CD14-positive monocyte (primary cell): ENCODE data around the gene IDI1. TPM values are rescaled to one million over a fixed set of nuclear protein-coding genes. Genes with fewer than 3 reads are reported as not detected.
A peak's percentile ranks its signal among the peaks of the same experiment; 100 is the strongest.

Experiments used
- DNase-seq, 3 donors: peaks; one replicate each; pipeline ENCODE4 v3.0.0-alpha.2; 2011 to 2022
- H2AFZ ChIP-seq: 2 replicates; pipeline ENCODE4 v1.6.0; 2012; ENCODE audit warnings: mild to moderate bottlenecking, low read depth, low read length, inconsistent platforms; ENCODE audit not compliant: insufficient read depth, poor library complexity, severe bottlenecking
- H3K27ac ChIP-seq, 2 donors: 1 replicate in 1 of 2; 2 replicates in 1 of 2; pipeline ENCODE4 v1.5.1; 2012 to 2013; ENCODE audit warnings: low read length in 2 of 2, control low read depth in 1 of 2, inconsistent platforms in 1 of 2, low read depth in 1 of 2, mild to moderate bottlenecking in 1 of 2
- H3K27me3 ChIP-seq, 2 donors: one replicate each; pipeline versions ENCODE4 v1.6.0 to v1.6.1; 2011 to 2013; ENCODE audit warnings: low read length in 2 of 2; ENCODE audit not compliant: control insufficient read depth in 2 of 2, insufficient read depth in 2 of 2
- H3K36me3 ChIP-seq, 2 donors: replicated peaks in 1 of 2; 1 replicate in 1 of 2; 2 replicates in 1 of 2; pipeline versions ENCODE4 v1.5.1 to v1.6.1; 2012 to 2013; ENCODE audit warnings: low read length in 2 of 2, control low read depth in 1 of 2, inconsistent platforms in 1 of 2, mild to moderate bottlenecking in 1 of 2; ENCODE audit not compliant: insufficient read depth in 2 of 2, control insufficient read depth in 1 of 2
- H3K4me1 ChIP-seq, 2 donors: 1 replicate in 1 of 2; 2 replicates in 1 of 2; pipeline versions ENCODE4 v1.5.1 to v1.6.1; 2012 to 2013; ENCODE audit warnings: low read length in 2 of 2, control low read depth in 1 of 2, inconsistent platforms in 1 of 2, mild to moderate bottlenecking in 1 of 2, moderate library complexity in 1 of 2; ENCODE audit not compliant: insufficient read depth in 2 of 2, control insufficient read depth in 1 of 2
- H3K4me2 ChIP-seq: replicated peaks from 2 replicates; pipeline ENCODE3; 2012; ENCODE audit warnings: low read length, moderate library complexity, mild to moderate bottlenecking; ENCODE audit not compliant: poor library complexity, severe bottlenecking; ENCODE audit errors: extremely low read depth
- H3K4me3 ChIP-seq, 3 experiments: fragments of 200-600 bp in 1 of 3; sonication (generic) in 1 of 3; replicated peaks in 1 of 3; 1 replicate in 2 of 3; 2 replicates in 1 of 3; pipeline ENCODE4 v1.5.1; 2011 to 2013; ENCODE audit warnings: low read length in 3 of 3, mild to moderate bottlenecking in 3 of 3, control low read depth in 2 of 3, low read depth in 2 of 3, inconsistent platforms in 1 of 3, moderate library complexity in 1 of 3
- H3K79me2 ChIP-seq: 2 replicates; pipeline ENCODE4 v1.6.0; 2012; ENCODE audit warnings: mild to moderate bottlenecking, control low read depth, inconsistent platforms, low read length, moderate library complexity; ENCODE audit not compliant: insufficient read depth
- H3K9ac ChIP-seq: 2 replicates; pipeline ENCODE4 v1.6.0; 2017; ENCODE audit warnings: low read length, mild to moderate bottlenecking; ENCODE audit not compliant: insufficient read depth, poor library complexity, severe bottlenecking
- H3K9me3 ChIP-seq, 2 donors: replicated peaks in 1 of 2; 1 replicate in 1 of 2; 2 replicates in 1 of 2; pipeline versions ENCODE4 v1.5.1 to v1.6.1; 2012 to 2013; ENCODE audit warnings: low read length in 2 of 2, control low read depth in 1 of 2; ENCODE audit not compliant: control insufficient read depth in 1 of 2, insufficient read depth in 1 of 2
- H4K20me1 ChIP-seq: 2 replicates; pipeline ENCODE4 v1.6.0; 2012; ENCODE audit warnings: mild to moderate bottlenecking, low read length, control low read depth, moderate library complexity; ENCODE audit not compliant: insufficient read depth
- H3K27ac Mint-ChIP-seq, 7 donors: one replicate each; pipeline ENCODE4 v1.8.0; 2020; ENCODE audit warnings: mild to moderate bottlenecking in 7 of 7, mixed read lengths in 7 of 7, moderate library complexity in 6 of 7, inconsistent platforms in 2 of 7
- H3K27me3 Mint-ChIP-seq, 3 donors: one replicate each; pipeline ENCODE4 v1.8.0; 2021 to 2022; ENCODE audit warnings: low read depth in 3 of 3, mild to moderate bottlenecking in 3 of 3, mixed read lengths in 3 of 3, moderate library complexity in 3 of 3, inconsistent platforms in 1 of 3
- H3K36me3 Mint-ChIP-seq, 2 donors: one replicate each; pipeline ENCODE4 v1.8.0; 2020; ENCODE audit warnings: mixed read lengths in 2 of 2, inconsistent platforms in 1 of 2, mild to moderate bottlenecking in 1 of 2
- H3K4me1 Mint-ChIP-seq: one replicate; pipeline ENCODE4 v1.8.0; 2020; ENCODE audit warnings: mild to moderate bottlenecking, mixed read lengths
- H3K4me3 Mint-ChIP-seq, 2 donors: one replicate each; pipeline ENCODE4 v1.8.0; 2020; ENCODE audit warnings: mild to moderate bottlenecking in 2 of 2, mixed read lengths in 2 of 2, moderate library complexity in 1 of 2
- H3K9me3 Mint-ChIP-seq, 7 donors: one replicate each; pipeline ENCODE4 v1.8.0; 2020 to 2022; ENCODE audit warnings: mixed read lengths in 7 of 7, mild to moderate bottlenecking in 6 of 7, moderate library complexity in 6 of 7, inconsistent platforms in 2 of 7
- CTCF ChIP-seq: fragments of 200-600 bp; IDR thresholded peaks from one replicate; pipeline ENCODE4 v1.8.0; 2022; ENCODE audit warnings: antibody characterized with exemption, mild to moderate bottlenecking
- WGBS: methylation state at CpG from one replicate; pipeline ENCODE4 v1.1.5; 2013; ENCODE audit warnings: missing lambda C conversion rate; ENCODE audit not compliant: insufficient coverage; 5-methylcytosine and 5-hydroxymethylcytosine counted together
- intact Hi-C, 2 donors: fragments of 100-400 bp; cut with micrococcal nuclease; formaldehyde crosslinking; loops; one replicate each; pipeline versions ENCODE4 v1.15.0 to v1.15.1; 2023
- polyA plus RNA-seq, 3 donors: library from polyadenylated mRNA; depleted of rRNA in 1 of 3; unstranded in 2 of 3; stranded (reverse) in 1 of 3; fragments of 300-500 nt in 2 of 3; fragments of >200 nt in 1 of 3; fragmentation: Illumina TruSeq in 2 of 3; gene quantifications; 1 replicate in 2 of 3; 2 replicates in 1 of 3; pipeline ENCODE4 v1.2.3, GENCODE V29; 2012 to 2021

The IDI1 gene
- polyA plus RNA-seq, 3 donors = 35.0 to 139 (median 46.9) TPM

GRCh38 chr10:992467-992866, 56.5 kb downstream of the IDI1 start:
- no peak for TF ChIP-seq CTCF
- Histone ChIP-seq H3K9ac (no peak overlapping the region), H3K27me3 (no peaks in the 10 kb centered on the region), H3K36me3 (peaks cover 49 to 59% of the 10 kb centered on the region in 2 donors), H4K20me1 (peaks cover 30% of the 10 kb centered on the region), H2AFZ (no peak overlapping the region), H3K4me2 (no peak overlapping the region), H3K4me1 (peaks cover 15 to 20% of the 10 kb centered on the region in 2 donors), H3K27ac (peak overlapping the region in 1 of 2 donors; percentile 16), H3K4me3 (no peak overlapping the region), H3K9me3 (no peaks in the 10 kb centered on the region), H3K79me2 (peaks cover 59% of the 10 kb centered on the region)
- Mint-ChIP-seq H3K27ac (peak overlapping the region in 2 of 7 donors; percentile 7 to 49), H3K9me3 (no peaks in the 10 kb centered on the region), H3K4me3 (no peak overlapping the region), H3K27me3 (peaks cover 0 to 2% (median 1%) of the 10 kb centered on the region in 3 donors), H3K36me3 (peaks cover 57 to 71% of the 10 kb centered on the region in 2 donors), H3K4me1 (peaks cover 18% of the 10 kb centered on the region)
- DNase-seq = peak in 1 of 3 donors; percentile 57
- 82% methylated on average over 2 of the region's 6 CpGs for WGBS
- intact Hi-C loops = loop anchor here in 1 of 2 donors (5.0 kb wide), 1 partner anchor 50 kb away; no protein-coding TSS in a partner anchor

GRCh38 chr10:990808-991207, 58.1 kb downstream of the IDI1 start:
- Histone ChIP-seq H3K4me3 (no peak overlapping the region), H4K20me1 (peaks cover 30% of the 10 kb centered on the region), H3K27me3 (no peaks in the 10 kb centered on the region), H3K36me3 (peaks cover 32 to 42% of the 10 kb centered on the region in 2 donors), H3K9me3 (no peaks in the 10 kb centered on the region), H3K79me2 (peaks cover 61% of the 10 kb centered on the region), H3K4me2 (no peak overlapping the region), H3K4me1 (peaks cover 22 to 29% of the 10 kb centered on the region in 2 donors), H2AFZ (no peak overlapping the region), H3K27ac (no peak overlapping the region), H3K9ac (no peak overlapping the region)
- H3K9me3 Mint-ChIP-seq = no peaks in the 10 kb centered on the region
- no peak for TF ChIP-seq CTCF
- peak overlapping the region in 1 of 7 donors; percentile 2 for H3K27ac Mint-ChIP-seq
- 95% methylated on average over 3 of the region's 6 CpGs for WGBS
- H3K4me3 Mint-ChIP-seq = no peak overlapping the region
- peaks cover 0 to 2% (median 1%) of the 10 kb centered on the region in 3 donors for H3K27me3 Mint-ChIP-seq
- H3K4me1 Mint-ChIP-seq = peaks cover 27% of the 10 kb centered on the region
- H3K36me3 Mint-ChIP-seq = peaks cover 43 to 54% of the 10 kb centered on the region in 2 donors
- intact Hi-C loops = loop anchor here in 1 of 2 donors (5.0 kb wide), 1 partner anchor 51 kb away; no protein-coding TSS in a partner anchor
- DNase-seq = no peak

Other genes with a start within 250 kb of the IDI1 start
- 10 to 100 TPM; 17.2 to 52.3 (median 33.0) TPM for gene LARP4B, start 117.4 kb downstream of the IDI1 start, polyA plus RNA-seq
- gene GTPBP4, start 60.7 kb downstream of the IDI1 start, polyA plus RNA-seq = 10 to 100 TPM in 2 of 3 donors, 1 to 10 TPM in 1; 9.9 to 16.1 (median 12.2) TPM
- gene IDI2, start 23.3 kb downstream of the IDI1 start, polyA plus RNA-seq = not detected
- 10 to 100 TPM in 1 of 3 donors, 1 to 10 TPM in 2; 7.1 to 33.6 (median 8.6) TPM for gene WDR37, start 7.3 kb upstream of the IDI1 start, polyA plus RNA-seq